ENCODE measurements around the gene HSBP1.

The HSBP1 gene

GRCh38 chr16:83807710-83808572 lies at the start of gene HSBP1:
HSBP1 (plus strand) TSS chr16:83807978; CDS start chr16:83808077, 99 bp downstream.
- peak; percentile 79 for DNase-seq

- DNase-seq: no peak
These were observed 45.4 kb upstream of the HSBP1 start for GRCh38 chr16:83762141-83762991.

GRCh38 chr16:83762992-83763358 lies 44.8 kb upstream of the HSBP1 start:
- DNase-seq: no peak

GRCh38 chr16:83768986-83769385 lies 38.8 kb upstream of the HSBP1 start:
- no peak for DNase-seq

GRCh38 chr16:83769397-83770008 lies 38.3 kb upstream of the HSBP1 start:
- DNase-seq: no peak

GRCh38 chr16:83771306-83771942 lies 36.4 kb upstream of the HSBP1 start:
- no peak for DNase-seq

GRCh38 chr16:83772806-83773205 lies 35.0 kb upstream of the HSBP1 start:
- DNase-seq: no peak

- DNase-seq: no peak
These were observed 33.7 kb upstream of the HSBP1 start for GRCh38 chr16:83774066-83774465.

GRCh38 chr16:83776944-83777343 lies 30.8 kb upstream of the HSBP1 start:
- no peak for DNase-seq

GRCh38 chr16:83779886-83780285 lies 27.9 kb upstream of the HSBP1 start:
- DNase-seq: no peak

GRCh38 chr16:83785455-83785854 lies 22.3 kb upstream of the HSBP1 start:
- no peak for DNase-seq

- DNase-seq: no peak
These were observed 18.0 kb upstream of the HSBP1 start for GRCh38 chr16:83789642-83790401.

- no peak for DNase-seq
These were observed 15.9 kb upstream of the HSBP1 start for GRCh38 chr16:83791916-83792315.

GRCh38 chr16:83792391-83792790 lies 15.4 kb upstream of the HSBP1 start:
- DNase-seq: no peak

GRCh38 chr16:83793179-83793578 lies 14.6 kb upstream of the HSBP1 start:
- DNase-seq: no peak

- no peak for DNase-seq
These were observed 12.8 kb upstream of the HSBP1 start for GRCh38 chr16:83794860-83795554.

GRCh38 chr16:83797013-83797412 lies 10.8 kb upstream of the HSBP1 start:
- DNase-seq: no peak

- no peak for DNase-seq
These were observed 8.4 kb upstream of the HSBP1 start for GRCh38 chr16:83799336-83799735.

GRCh38 chr16:83802135-83802534 lies 5.6 kb upstream of the HSBP1 start:
- no peak for DNase-seq

- DNase-seq: no peak
These were observed 5.1 kb upstream of the HSBP1 start for GRCh38 chr16:83802554-83803205.

GRCh38 chr16:83803811-83804210 lies 4.0 kb upstream of the HSBP1 start:
- DNase-seq: no peak

All from NK-92 treated with Interleukin-12 subunit alpha and Interleukin-12 subunit beta, amount 100 ng/mL, for 24 hours (cell line).